Fibroblast of skin of left biceps (primary cell): ENCODE data around the gene SOHLH2.

Experiments
- DNase-seq, 2 experiments: peaks; one replicate each; pipeline ENCODE4 v3.0.0-alpha.2; 2013; ENCODE audit warnings: low read depth in 2 of 2

SOHLH2 gene

GRCh38 chr13:36131222-36131930 lies 83.0 kb downstream of the SOHLH2 start, which contains the start of gene DCLK1:
Gene DCLK1 (minus strand): TSS chr13:36131382.
- DNase-seq: peak in 1 of 2 experiments; percentile 13

GRCh38 chr13:36130552-36131221 lies 83.7 kb downstream of the SOHLH2 start:
- DNase-seq: no peak

DNA sequence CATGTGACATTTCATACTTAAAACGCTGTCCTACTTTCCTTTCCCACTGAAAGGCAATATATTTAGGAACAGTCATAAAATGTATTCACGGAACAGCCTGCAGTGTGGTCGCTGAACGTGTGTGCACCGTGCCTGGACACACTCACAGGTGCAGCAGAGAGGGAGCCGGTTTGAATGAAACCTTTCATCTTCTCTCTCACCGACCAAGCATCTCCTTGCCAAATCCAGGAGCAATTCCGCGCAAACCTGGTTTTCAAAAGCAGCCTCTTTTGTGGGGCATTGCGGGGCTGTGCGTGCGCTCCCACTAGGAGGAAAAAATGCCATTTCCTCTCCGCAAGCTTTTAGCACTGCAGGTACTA lies 84.2 kb downstream of the SOHLH2 start:
- no peak for DNase-seq

DNA sequence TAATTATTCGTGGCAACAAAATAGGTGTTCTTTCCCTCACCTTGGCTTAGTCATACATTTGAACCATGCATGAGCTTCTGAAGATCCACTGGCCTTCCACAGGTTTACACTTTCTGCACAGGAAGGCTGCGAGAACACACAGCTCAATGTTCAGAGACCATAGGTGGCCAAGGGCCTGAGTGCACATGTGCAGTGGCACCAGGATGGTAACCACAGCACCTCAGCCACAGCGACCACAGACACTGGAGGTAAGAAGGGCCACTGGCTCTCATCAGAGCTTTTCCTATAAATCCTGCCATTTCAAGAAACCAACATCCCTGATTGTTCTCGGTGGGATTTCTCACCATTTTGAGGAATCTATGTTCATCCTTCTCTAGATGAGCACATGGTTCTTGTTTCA lies 84.8 kb downstream of the SOHLH2 start:
- DNase-seq: no peak

DNA sequence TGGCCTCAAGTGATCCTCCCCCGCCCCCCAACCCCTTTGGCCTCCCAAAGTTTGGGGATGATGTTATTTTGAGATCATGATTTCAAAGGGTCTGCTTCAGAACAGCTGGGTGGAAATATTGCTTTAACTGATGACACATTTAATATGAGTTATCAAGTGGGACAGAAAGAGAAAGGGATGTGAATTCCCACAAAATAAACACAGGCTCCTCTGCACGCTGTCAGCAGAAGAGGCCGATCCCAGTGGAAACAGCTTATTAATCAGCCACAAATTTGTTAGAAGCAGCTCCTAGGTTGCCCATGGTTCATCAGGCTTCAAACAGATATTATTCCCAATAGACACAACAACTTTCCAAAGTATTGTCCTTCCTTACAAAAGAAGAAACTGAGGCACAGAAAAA lies 87.9 kb downstream of the SOHLH2 start:
- no peak for DNase-seq

GRCh38 chr13:36125841-36126240 lies 88.5 kb downstream of the SOHLH2 start:
- DNase-seq: no peak

DNA sequence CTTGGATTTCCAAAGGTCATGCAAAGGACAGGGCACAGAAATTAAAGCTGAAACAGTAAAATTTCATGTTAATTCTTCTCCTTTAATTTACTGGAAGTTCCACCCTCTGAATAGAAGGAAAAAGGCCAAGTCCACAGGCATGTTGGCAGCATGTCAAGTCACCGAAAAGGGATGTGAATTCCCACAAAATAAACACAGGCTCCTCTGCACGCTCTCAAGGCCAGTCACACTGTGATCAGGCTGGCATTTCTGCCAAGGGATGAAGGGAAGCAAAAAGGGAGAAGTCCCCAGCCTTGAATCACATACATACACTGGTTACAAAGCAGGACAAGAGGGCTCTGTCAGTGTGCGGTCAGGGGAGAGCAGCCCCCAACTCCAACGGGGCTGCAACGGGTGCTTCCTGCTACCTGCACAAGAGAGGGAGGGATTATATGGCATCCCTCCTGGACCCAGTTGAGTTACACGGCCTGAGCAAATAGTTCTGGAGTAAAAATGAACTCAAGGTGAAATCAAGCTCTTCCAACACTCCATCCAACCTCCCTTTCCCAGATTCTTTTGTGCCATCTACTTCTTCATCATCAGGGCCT lies 90.0 kb downstream of the SOHLH2 start:
- DNase-seq: peak; percentile 27 to 33
